Measurements from ENCODE around the gene TTLL10. TPM values are rescaled to one million over a fixed set of nuclear protein-coding genes. Genes with fewer than 3 reads are reported as not detected.

Gene TTLL10
- polyA plus RNA-seq, 1 donor (not counting 4 experiments of a cell fraction or from before 2014, with no cell fraction given), result not detected

- dilution Hi-C loops (cut with MboI; ENCODE audit: extremely low pct_ligation_motif_present, low sequenced_read_pairs), result no loop called here
- Histone ChIP-seq H3K4me1 (ENCODE audit: control insufficient read depth, extremely low read depth, insufficient read depth, low read length) (peaks cover 6% of the 10 kb centered on the region), H3K4me2 (ENCODE audit: control insufficient read depth, extremely low read depth, insufficient read depth, low read depth, low read length) (peak overlapping the region; percentile 66), H3K79me2 (ENCODE audit: control insufficient read depth, insufficient read depth, low read length) (no peaks in the 10 kb centered on the region), H3K9me3 (ENCODE audit: control insufficient read depth, low read depth, low read length) (no peaks in the 10 kb centered on the region), H3K27me3 (ENCODE audit: control insufficient read depth, extremely low read depth, insufficient read depth, low read length) (peaks cover 40% of the 10 kb centered on the region), H3K27ac (ENCODE audit: control insufficient read depth, insufficient read depth, low read length) (no peak overlapping the region), H3K9ac (ENCODE audit: control insufficient read depth, extremely low read depth, insufficient read depth, low read length) (no peak overlapping the region), H2AFZ (ENCODE audit: control insufficient read depth, low read length) (peak overlapping the region; percentile 33), H3K4me3 (ENCODE audit: control insufficient read depth in 2 of 3, extremely low read depth in 1 of 3, insufficient read depth in 2 of 3, low read depth in 1 of 3, low read length in 3 of 3) (no peak overlapping the region), H4K20me1 (ENCODE audit: control insufficient read depth, extremely low read depth, insufficient read depth, low read length) (no peaks in the 10 kb centered on the region), H3K9me1 (ENCODE audit: control insufficient read depth, extremely low read depth, insufficient read depth, low read length) (no peaks in the 10 kb centered on the region), H3K36me3 (ENCODE audit: control insufficient read depth in 2 of 2, extremely low read depth in 1 of 2, insufficient read depth in 2 of 2, low read length in 2 of 2) (no peaks in the 10 kb centered on the region)
- TF ChIP-seq EZH2 (IDR thresholded peaks at IDR 0.05; ENCODE audit: low read length) (no peak), CTCF (optimal IDR thresholded peaks at IDR 0.05 in 1 of 3, IDR thresholded peaks at IDR 0.05 in 1 of 3, conservative IDR thresholded peaks at IDR 0.05 in 1 of 3; ENCODE audit: extremely low read depth in 1 of 3, insufficient read depth in 2 of 3, low read length in 3 of 3) (no peak)
- no peak for FAIRE-seq
- no peak for DNase-seq (ENCODE audit: low read depth, low spot score)
Measured at GRCh38 chr1:1205769-1206375, 32.2 kb downstream of the TTLL10 start.

GRCh38 chr1:1206376-1206965, 32.8 kb downstream of the TTLL10 start, which contains the start of gene TNFRSF18:
TNFRSF18 (minus strand) TSS chr1:1206592; CDS start chr1:1206571, 21 bp downstream.
- no peaks in the 10 kb centered on the region for H3K36me3 ChIP-seq (ENCODE audit: control insufficient read depth in 2 of 2, extremely low read depth in 1 of 2, insufficient read depth in 2 of 2, low read length in 2 of 2)
- FAIRE-seq (no peak), DNase-seq (ENCODE audit: low read depth, low spot score) (no peak)
- H2AFZ ChIP-seq (ENCODE audit: control insufficient read depth, low read length), result peak within 1 kb of the TSS; percentile 33
- no peaks in the 10 kb centered on the region for H3K79me2 ChIP-seq (ENCODE audit: control insufficient read depth, insufficient read depth, low read length)
- H3K9me1 ChIP-seq (ENCODE audit: control insufficient read depth, extremely low read depth, insufficient read depth, low read length), result no peaks in the 10 kb centered on the region
- H3K27ac ChIP-seq (ENCODE audit: control insufficient read depth, insufficient read depth, low read length), result no peak within 1 kb of the TSS
- peaks cover 6% of the 10 kb centered on the region for H3K4me1 ChIP-seq (ENCODE audit: control insufficient read depth, extremely low read depth, insufficient read depth, low read length)
- dilution Hi-C loops (cut with MboI; ENCODE audit: extremely low pct_ligation_motif_present, low sequenced_read_pairs), result no loop called here
- H3K27me3 ChIP-seq (ENCODE audit: control insufficient read depth, extremely low read depth, insufficient read depth, low read length), result peaks cover 40% of the 10 kb centered on the region
- H3K4me2 ChIP-seq (ENCODE audit: control insufficient read depth, extremely low read depth, insufficient read depth, low read depth, low read length), result peak within 1 kb of the TSS; percentile 66
- no peaks in the 10 kb centered on the region for H4K20me1 ChIP-seq (ENCODE audit: control insufficient read depth, extremely low read depth, insufficient read depth, low read length)
- no peaks in the 10 kb centered on the region for H3K9me3 ChIP-seq (ENCODE audit: control insufficient read depth, low read depth, low read length)
- no peak for TF ChIP-seq CTCF (optimal IDR thresholded peaks at IDR 0.05 in 1 of 3, IDR thresholded peaks at IDR 0.05 in 1 of 3, conservative IDR thresholded peaks at IDR 0.05 in 1 of 3; ENCODE audit: extremely low read depth in 1 of 3, insufficient read depth in 2 of 3, low read length in 3 of 3)
- peak; percentile 43 for TF ChIP-seq EZH2 (IDR thresholded peaks at IDR 0.05; ENCODE audit: low read length)
- H3K4me3 ChIP-seq (ENCODE audit: control insufficient read depth in 2 of 3, extremely low read depth in 1 of 3, insufficient read depth in 2 of 3, low read depth in 1 of 3, low read length in 3 of 3), result peak within 1 kb of the TSS in 2 of 3 experiments; percentile 22 to 46
- no peak within 1 kb of the TSS for H3K9ac ChIP-seq (ENCODE audit: control insufficient read depth, extremely low read depth, insufficient read depth, low read length)

All from keratinocyte (primary cell).